GM12873 (cell line): Measurements from ENCODE around the gene IFT74.

Experiments
- CTCF ChIP-seq: IDR thresholded peaks from 2 replicates; pipeline ENCODE4 v1.5.1; 2012; ENCODE audit warnings: low read depth, mild to moderate bottlenecking, moderate library complexity, low read length, control low read depth; ENCODE audit not compliant: insufficient read depth; ENCODE audit errors: missing control alignments

IFT74 gene

GRCh38 chr9:27053369-27054022 lies 97.3 kb downstream of the IFT74 start:
- TF ChIP-seq CTCF, result no peak

- no peak for TF ChIP-seq CTCF
Observed at GRCh38 chr9:27054125-27054524, 97.9 kb downstream of the IFT74 start.

GRCh38 chr9:27054841-27055240 lies 98.6 kb downstream of the IFT74 start:
- TF ChIP-seq CTCF, result no peak

GRCh38 chr9:27059412-27059811 lies 103.2 kb downstream of the IFT74 start:
- TF ChIP-seq CTCF, result no peak

GRCh38 chr9:27059907-27060306 lies 103.7 kb downstream of the IFT74 start:
- TF ChIP-seq CTCF, result no peak

- no peak for TF ChIP-seq CTCF
Observed at GRCh38 chr9:27065288-27065687, 109.1 kb downstream of the IFT74 start.

- TF ChIP-seq CTCF, result no peak
Observed at GRCh38 chr9:27073841-27074728, 117.9 kb downstream of the IFT74 start.
